Glomerular visceral epithelial cell (primary cell): ENCODE measurements around the gene CLK4.

Experiments used
- DNase-seq: peaks from one replicate; pipeline ENCODE4 v3.0.0-alpha.2; 2016; ENCODE audit errors: extremely low spot score

Gene CLK4

GRCh38 chr5:178626484-178627258 lies at the start of gene CLK4:
TSS of gene CLK4 (minus strand) at chr5:178627050. CDS start at chr5:178623416, 3,634 bp downstream.
- peak; percentile 94 for DNase-seq

GRCh38 chr5:178675922-178676321 lies 49.1 kb upstream of the CLK4 start:
- DNase-seq, result no peak

- no peak for DNase-seq
These were observed 47.5 kb upstream of the CLK4 start for GRCh38 chr5:178674334-178674733.

DNA sequence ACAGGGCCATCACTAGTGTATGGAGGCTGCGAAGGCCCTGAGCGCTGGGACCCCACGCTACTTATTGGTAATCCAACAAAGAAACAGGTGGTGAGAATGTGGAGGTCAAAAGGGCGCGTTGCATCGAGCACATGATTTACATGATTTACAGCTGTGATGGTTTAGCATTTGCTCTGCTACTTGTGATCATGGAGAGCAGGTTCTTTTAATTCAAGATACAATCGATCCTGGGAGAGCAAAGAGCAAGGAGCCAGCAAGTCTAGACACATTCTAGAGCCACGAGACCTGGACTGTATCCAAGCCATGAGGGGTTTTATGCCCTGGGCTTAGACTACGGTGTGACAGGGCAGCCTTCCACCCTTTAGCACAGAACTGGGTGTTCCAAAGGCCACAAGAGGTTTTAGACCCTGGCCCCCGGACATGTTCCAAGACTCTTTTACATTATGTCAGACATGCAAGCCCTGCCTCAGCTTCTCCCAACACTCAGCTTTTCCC lies 47.0 kb upstream of the CLK4 start:
- DNase-seq, result no peak

DNA sequence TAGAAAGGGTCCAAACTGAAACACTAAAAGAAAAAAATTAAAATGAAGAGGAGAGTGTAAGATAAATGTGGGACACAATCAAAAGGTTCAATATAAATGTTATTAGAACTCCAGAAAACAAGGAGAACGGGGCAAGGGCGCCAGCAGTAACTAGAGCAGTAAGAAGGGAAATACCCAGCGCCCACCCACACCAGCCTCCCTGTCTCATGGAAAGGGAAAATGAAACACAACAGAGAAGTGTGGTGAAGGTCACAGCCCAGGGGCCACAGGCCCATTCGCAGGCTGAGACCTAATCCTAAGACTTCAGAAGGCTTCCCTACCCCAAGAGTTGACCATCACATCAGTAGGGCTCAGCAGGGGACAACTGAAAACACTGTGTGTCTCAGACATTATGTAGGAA lies 45.8 kb upstream of the CLK4 start:
- no peak for DNase-seq

DNA sequence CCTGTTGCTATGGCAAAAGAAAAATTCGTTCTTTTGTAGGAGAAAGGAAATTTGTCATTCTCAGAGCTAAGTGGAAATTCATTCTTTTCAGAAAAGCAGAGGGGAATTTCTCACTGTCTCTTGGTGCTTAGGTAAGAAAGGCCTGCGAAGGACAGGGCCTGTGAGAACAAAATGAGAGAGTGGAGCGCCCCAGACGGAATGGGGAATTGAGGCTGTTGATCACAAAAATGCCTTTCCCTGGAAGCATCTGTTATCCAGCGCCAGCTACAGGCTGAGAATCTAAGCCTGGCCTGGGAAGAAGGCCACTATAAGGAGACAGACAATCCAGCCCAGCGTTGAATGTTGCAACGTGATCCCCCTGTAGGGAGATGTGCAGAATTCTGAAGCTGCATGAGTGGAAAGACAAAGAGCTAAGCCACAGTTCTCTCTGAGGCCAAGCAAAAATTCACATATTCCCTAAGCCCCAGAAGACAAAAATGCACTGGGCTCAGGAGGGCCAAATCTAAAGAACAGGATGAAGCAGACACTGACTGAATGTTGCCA lies 44.8 kb upstream of the CLK4 start:
- DNase-seq, result no peak

DNA sequence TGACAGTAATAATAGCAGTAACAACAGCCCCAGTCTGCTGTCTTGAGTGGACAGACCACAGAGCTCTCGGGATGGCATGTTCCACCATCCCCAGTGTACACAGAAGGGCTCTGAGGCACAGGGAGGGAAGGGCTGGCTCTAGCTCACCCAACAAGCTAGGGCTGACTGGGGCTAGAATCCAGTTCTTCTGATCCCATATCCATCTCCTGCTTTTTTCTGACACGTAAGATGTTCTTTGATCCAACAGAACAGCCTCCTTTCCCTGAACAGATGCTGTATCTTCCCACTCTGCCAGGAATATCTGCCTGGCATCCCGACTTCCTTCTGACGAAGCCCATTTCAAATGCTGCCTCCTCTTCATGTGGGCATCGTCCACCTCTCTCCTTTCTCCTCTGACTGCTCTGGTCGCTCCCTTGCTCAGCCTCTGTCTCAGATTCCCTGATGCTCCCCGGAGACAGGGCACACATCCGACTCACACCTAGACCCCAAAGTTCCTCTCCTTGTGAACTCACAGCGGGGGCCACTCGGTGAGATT lies 43.6 kb upstream of the CLK4 start:
- DNase-seq, result no peak

DNA sequence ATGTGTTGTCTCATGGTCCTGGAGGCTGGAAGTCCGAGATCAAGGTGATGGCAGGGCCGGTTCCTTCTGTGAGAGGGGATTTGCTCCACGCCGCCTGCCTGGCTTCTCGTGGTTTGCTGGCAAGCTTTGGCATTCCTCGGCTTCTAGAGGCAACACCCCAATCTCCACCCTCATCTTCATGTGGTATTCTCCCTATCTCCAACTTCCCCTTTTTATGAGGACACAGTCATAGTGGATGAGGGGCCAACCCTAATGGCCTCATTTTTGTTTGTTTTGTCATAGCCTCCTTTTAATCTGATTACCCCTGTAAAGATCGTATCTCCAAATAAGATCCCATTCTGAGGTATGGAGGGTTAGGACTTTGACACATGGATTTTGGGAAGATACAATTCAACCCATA lies 41.7 kb upstream of the CLK4 start:
- no peak for DNase-seq

DNA sequence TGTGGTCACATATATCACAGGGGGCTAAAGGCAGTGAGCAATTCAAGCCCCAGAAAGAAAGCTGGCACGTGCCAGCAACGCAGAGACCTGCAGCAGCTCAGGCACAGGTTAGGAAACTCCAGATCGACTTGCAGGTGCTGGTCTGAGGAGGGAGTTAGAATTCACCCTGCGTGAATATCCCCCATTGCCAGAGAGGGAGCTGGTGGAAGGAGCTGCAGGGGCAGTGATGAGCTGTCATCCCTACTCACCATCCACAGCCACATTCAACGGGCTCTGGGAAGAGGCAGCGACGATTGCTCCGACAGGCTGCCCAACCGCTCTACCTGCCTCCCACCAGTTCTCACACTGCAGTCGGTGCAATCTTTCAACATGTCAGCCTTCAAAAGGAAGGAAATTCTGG lies 40.8 kb upstream of the CLK4 start:
- DNase-seq, result no peak

DNA sequence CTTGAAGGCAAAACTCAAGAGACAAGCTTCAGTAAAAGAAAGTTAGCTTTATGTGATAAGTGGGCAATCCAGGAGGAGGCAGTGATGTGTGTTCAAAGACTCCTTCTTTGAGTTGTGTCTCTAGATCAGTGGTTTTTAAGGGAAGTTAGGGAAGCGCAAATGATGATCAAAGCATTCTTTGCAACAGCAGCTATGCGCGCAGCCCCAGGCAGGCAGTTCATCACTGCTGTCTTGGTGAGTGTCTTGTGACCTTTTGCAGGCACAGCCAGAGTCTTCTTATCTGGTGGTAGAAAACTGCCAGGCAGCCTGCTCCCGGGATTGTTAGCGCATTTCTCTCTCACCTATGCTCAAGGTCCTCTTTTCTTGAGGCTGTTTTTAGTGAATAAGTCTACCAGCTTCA lies 40.3 kb upstream of the CLK4 start:
- DNase-seq, result no peak

GRCh38 chr5:178664141-178664540 lies 37.3 kb upstream of the CLK4 start:
- DNase-seq, result no peak

- DNase-seq, result no peak
These were observed 35.7 kb upstream of the CLK4 start for GRCh38 chr5:178662541-178662860.

- no peak for DNase-seq
These were observed 35.1 kb upstream of the CLK4 start for GRCh38 chr5:178661836-178662540.

- DNase-seq, result no peak
These were observed 24.4 kb upstream of the CLK4 start for GRCh38 chr5:178651046-178651810.

DNA sequence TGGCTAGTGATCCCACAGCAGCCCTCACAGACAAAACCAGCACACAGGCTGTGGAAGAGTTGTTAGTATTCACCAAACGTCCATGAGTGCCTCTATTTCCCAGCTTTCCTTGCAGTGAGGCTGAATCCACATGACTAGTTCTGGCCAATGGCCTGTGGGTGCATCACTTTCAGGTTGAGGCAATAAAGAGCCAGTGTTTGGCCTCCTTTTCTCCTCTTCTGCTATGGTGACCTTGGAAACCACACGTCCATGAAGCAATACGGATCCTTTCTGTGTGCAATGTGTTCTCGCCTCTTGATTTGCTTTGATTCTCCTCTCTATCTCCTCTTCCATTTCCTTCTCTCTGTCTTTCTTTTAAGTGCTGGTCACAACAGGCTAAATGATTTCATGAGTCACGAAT lies 23.4 kb upstream of the CLK4 start:
- no peak for DNase-seq

DNA sequence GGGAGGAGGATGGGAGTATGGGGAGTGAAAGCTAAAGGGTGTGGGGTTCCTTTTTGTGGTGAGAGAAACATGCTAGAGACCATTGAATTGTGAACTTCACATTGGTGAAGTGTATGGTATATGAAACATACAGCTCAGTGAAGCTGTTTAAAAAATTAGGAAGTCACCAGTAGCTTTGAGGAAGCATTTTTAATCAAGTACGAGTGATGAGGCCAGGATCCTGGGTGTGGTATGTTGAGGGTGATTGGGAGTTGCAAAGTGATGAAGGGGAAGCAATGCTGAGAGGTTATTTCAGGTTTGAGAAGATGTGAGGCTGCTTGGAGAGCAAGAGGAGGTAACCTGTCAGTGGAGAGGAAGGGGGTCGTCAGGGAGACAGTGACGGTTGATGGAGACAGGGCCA lies 22.7 kb upstream of the CLK4 start:
- DNase-seq, result no peak

- no peak for DNase-seq
These were observed 18.1 kb upstream of the CLK4 start for GRCh38 chr5:178644826-178645545.

GRCh38 chr5:178642351-178642909 lies 15.6 kb upstream of the CLK4 start:
- no peak for DNase-seq

DNA sequence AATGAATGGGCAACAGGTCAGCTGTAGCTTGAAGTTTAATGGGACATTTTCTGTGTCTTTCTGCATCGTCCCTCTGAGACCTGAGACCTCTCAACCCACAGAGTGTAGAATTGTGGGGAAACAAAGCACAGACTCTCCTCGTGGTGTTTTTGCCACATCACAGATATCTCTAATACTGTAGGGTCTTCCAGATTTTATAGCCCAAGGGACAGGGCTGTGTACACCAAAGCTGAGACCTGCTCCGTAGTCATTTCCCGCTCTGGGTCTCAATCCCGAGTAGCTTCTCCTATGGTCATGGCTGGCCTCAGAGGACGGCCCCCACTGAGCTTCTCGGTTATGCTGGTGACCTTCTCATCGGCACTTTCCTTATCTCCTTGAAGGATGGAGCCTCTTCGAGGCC lies 14.9 kb upstream of the CLK4 start:
- DNase-seq, result no peak

DNA sequence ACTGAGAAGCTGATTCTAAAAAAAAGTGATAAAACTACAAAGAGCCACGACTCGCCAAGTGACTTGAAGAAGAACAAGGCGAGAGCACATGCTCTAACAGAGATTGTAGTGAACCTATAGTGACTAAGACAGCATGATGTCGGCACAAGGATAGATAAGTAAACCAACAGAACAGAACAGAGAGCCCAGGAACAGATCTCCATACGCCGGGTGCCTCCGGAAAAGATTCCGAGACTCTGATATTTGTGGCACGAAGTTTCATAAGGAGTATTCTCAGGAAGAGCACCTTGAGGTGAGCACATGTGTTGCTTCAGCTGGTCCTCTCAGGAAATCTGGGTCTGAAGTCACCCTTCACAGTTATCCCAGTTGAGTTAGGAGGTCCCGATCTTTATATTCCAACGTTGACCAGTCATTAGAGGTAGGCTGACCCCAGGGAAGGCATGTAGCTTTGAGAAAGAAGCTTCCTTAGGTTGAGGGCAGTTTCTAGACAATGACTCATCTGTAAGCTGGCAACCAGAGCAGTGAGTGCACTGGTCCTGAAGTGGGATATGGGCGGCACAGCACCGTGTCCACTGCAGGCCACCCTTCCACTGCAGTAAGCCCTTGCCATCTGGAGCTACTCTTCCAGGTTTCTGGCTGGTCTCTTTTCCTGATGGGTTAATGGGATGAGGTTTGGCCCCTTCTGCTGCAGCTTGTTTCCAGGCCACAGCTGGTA lies 13.6 kb upstream of the CLK4 start:
- DNase-seq, result no peak
